ENCODE data around the gene FAM200A. TPM values are rescaled to one million over a fixed set of nuclear protein-coding genes. Genes with fewer than 3 reads are reported as not detected.
A peak's percentile ranks its signal among the peaks of the same experiment; 100 is the strongest.

Gene FAM200A
- total RNA-seq, 4 donors from 2014 or later = 3.5 to 8.6 (median 4.3) TPM

- peak; percentile 38 for ATAC-seq
- TF ChIP-seq, protein P1, sequence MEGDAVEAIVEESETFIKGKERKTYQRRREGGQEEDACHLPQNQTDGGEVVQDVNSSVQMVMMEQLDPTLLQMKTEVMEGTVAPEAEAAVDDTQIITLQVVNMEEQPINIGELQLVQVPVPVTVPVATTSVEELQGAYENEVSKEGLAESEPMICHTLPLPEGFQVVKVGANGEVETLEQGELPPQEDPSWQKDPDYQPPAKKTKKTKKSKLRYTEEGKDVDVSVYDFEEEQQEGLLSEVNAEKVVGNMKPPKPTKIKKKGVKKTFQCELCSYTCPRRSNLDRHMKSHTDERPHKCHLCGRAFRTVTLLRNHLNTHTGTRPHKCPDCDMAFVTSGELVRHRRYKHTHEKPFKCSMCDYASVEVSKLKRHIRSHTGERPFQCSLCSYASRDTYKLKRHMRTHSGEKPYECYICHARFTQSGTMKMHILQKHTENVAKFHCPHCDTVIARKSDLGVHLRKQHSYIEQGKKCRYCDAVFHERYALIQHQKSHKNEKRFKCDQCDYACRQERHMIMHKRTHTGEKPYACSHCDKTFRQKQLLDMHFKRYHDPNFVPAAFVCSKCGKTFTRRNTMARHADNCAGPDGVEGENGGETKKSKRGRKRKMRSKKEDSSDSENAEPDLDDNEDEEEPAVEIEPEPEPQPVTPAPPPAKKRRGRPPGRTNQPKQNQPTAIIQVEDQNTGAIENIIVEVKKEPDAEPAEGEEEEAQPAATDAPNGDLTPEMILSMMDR (IDR thresholded peaks at IDR 0.05) = no peak
- peak; percentile 83 for TF ChIP-seq POLR2AphosphoS5 (IDR thresholded peaks at IDR 0.05)
- Histone ChIP-seq H3K27ac (peak overlapping the region in 2 of 4 donors; percentile 50 to 69), H3K36me3 (peaks cover 0 to 73% of the 10 kb centered on the region in 2 donors), H3K9me3 (no peaks in the 10 kb centered on the region), H3K4me1 (peaks cover 0 to 41% (median 13%) of the 10 kb centered on the region in 3 donors), H3K4me3 (no peak overlapping the region), H3K27me3 (no peaks in the 10 kb centered on the region)
- WGBS, 2 donors (ENCODE audit: low coverage in 1 of 2) = 14 to 17% methylated on average over 1 of the region's 2 CpGs
Measured at GRCh38 chr7:99562832-99563231, 10.9 kb upstream of the FAM200A start.

DNA sequence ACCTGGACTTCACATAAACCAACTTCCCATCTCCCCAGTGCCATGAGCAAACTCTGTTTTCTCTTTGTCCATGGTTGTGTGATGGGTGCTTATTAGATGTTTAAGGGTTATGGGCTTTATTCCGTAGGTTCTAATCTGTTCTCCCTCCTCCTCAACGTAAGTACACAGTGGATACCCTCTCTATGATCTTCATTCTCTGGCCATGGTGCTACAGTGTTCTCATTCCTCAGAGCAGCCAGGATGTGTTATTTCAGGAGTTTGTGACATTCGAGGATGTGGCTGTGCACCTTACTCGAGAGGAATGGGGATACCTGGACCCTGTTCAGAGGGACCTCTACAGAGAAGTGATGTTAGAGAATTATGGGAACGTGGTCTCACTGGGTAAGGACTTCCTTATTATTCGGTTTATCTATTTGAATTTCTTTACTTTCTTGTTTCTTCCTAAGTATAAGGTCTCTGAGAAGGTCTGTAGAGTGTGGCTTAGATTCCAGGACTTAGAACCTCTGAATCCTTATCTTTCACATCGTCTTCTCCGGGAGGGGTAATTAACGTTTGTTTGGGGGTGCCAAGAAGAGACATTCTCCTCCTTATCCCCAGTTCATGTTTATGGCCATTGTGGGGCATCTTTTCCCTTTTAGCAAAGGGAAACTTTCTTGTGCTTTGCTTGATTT, 10.3 kb upstream of the FAM200A start:
- TF ChIP-seq EP300 (IDR thresholded peaks at IDR 0.05) (no peak), POLR2A (IDR thresholded peaks at IDR 0.05) (no peak), POLR2AphosphoS5 (IDR thresholded peaks at IDR 0.05) (no peak)
- TF ChIP-seq, protein P1 (IDR thresholded peaks at IDR 0.05) = no peak
- WGBS, 2 donors (ENCODE audit: low coverage in 1 of 2) = 71 to 77% methylated on average over 6 to 9 of the region's 9 CpGs
- H3K4me1 ChIP-seq = peaks cover 0 to 47% (median 13%) of the 10 kb centered on the region in 3 donors
- no peaks in the 10 kb centered on the region for H3K27me3 ChIP-seq
- no peak overlapping the region for H3K4me3 ChIP-seq
- H3K36me3 ChIP-seq = peaks cover 0 to 68% of the 10 kb centered on the region in 2 donors
- H3K9me3 ChIP-seq = no peaks in the 10 kb centered on the region
- ATAC-seq = no peak
- peak overlapping the region in 2 of 4 donors; percentile 50 to 69 for H3K27ac ChIP-seq

DNA sequence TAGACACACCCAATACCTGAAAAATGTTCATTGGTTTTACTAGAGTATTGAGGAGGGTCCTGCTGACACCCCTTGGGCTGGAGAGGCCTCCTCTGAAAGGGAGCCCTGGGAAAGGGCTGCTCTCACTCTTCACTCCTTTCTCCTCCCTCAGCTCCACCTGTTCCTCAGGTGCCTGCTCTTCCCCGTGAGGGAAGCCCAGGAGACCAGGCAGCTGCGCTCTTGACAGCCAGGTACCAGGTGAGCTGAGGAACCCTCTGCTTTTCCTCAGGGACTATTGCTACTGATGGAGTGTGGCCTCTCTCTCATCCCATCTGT, 9.8 kb upstream of the FAM200A start:
- H3K9me3 ChIP-seq = no peaks in the 10 kb centered on the region
- peak overlapping the region in 2 of 4 donors; percentile 39 to 69 for H3K27ac ChIP-seq
- WGBS, 2 donors (ENCODE audit: low coverage in 1 of 2) = 83% methylated on average over 2 of the region's 2 CpGs; no CpG with 5 or more reads in 1 of the 2 donors
- no peak for ATAC-seq
- no peaks in the 10 kb centered on the region for H3K27me3 ChIP-seq
- H3K4me3 ChIP-seq = no peak overlapping the region
- TF ChIP-seq POLR2AphosphoS5 (IDR thresholded peaks at IDR 0.05) = no peak
- no peak for TF ChIP-seq POLR2A (IDR thresholded peaks at IDR 0.05)
- TF ChIP-seq EP300 (IDR thresholded peaks at IDR 0.05) = no peak
- TF ChIP-seq, protein P1 (IDR thresholded peaks at IDR 0.05) = no peak
- H3K4me1 ChIP-seq = peaks cover 0 to 53% (median 18%) of the 10 kb centered on the region in 3 donors
- peaks cover 0 to 67% of the 10 kb centered on the region in 2 donors for H3K36me3 ChIP-seq

- Histone ChIP-seq H3K27ac (peak overlapping the region in 3 of 4 donors; percentile 45 to 96 (median 69)), H3K9me3 (no peaks in the 10 kb centered on the region), H3K4me1 (peaks cover 0 to 57% (median 18%) of the 10 kb centered on the region in 3 donors), H3K4me3 (no peak overlapping the region), H3K27me3 (no peaks in the 10 kb centered on the region), H3K36me3 (peaks cover 0 to 67% of the 10 kb centered on the region in 2 donors)
- no peak for ATAC-seq
- WGBS, 2 donors (ENCODE audit: low coverage in 1 of 2) = 92 to 96% methylated on average over 4 to 7 of the region's 7 CpGs
- TF ChIP-seq POLR2A (IDR thresholded peaks at IDR 0.05) = no peak
- TF ChIP-seq, protein P1 (IDR thresholded peaks at IDR 0.05) = no peak
- no peak for TF ChIP-seq EP300 (IDR thresholded peaks at IDR 0.05)
- no peak for TF ChIP-seq POLR2AphosphoS5 (IDR thresholded peaks at IDR 0.05)
Measured at GRCh38 chr7:99560834-99561736, 9.2 kb upstream of the FAM200A start.
